ENCODE measurements around the gene ACOT9.

- no peak for TF ChIP-seq CTCF (IDR thresholded peaks at IDR 0.05)
- no peak for TF ChIP-seq POLR2A (IDR thresholded peaks at IDR 0.05)
These were observed 80.9 kb downstream of the ACOT9 start for GRCh38 chrX:23662187-23662586.

Data from transverse colon (tissue), 3 donors.